Inferior parietal cortex (tissue), 1 donor: ENCODE measurements around the gene CMIP.

ENCODE experiments used
- DNase-seq: peaks from one replicate; pipeline ENCODE4 v3.0.0-alpha.2; 2016; ENCODE audit errors: extremely low spot score

The CMIP gene

DNA sequence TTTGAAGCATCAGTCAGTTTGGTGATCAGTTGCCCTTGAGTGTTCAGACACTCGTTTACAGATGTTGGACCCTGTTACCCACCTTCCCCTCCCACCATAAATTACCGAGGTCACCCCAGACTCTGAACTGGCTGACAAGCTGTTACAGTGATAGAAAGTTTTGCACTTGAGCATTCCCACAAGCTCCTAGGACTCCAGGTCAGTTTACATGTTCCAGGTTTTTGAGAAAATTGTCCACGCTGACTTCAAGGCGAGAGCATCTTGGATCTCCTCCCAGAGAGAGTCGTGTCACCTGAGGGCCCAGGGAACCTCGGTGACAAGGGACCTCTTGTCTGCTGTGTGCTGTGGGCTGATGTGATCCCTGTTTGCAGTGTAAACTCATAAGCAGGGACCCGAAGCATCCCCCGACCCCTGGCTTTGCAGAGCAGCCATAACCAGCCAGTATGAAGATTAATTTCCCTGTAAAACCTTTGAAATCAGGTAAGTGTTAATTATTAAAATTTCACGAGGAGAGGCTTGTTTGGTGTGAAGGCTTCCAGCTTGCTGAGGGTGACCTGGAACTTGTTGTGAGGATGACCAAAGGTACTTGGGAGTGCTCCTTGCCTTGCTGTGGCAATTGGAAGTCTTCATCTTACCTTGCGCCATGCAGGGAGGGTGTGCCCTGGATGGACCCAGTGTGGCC is 91.2 kb downstream of the CMIP start:
- DNase-seq: no peak

DNA sequence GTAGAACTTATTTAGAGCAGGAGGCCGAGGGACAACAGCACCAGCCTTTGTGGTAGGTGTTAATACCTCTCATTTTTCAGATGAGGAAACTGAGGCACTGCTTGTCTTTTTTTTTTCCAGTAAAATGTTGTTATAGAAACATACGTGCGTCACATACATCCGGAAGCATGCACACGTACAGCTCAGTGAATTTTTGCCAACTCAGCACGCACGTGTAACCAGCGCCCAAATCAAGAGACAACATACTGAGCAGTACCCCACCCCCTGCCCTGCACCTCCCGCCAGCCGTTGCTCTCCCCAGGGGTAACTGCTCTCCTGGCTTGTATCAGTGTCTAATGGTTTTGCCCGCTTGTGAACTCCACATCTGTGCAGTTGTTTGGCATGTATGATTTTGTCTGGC is 92.0 kb downstream of the CMIP start:
- DNase-seq: no peak

DNA sequence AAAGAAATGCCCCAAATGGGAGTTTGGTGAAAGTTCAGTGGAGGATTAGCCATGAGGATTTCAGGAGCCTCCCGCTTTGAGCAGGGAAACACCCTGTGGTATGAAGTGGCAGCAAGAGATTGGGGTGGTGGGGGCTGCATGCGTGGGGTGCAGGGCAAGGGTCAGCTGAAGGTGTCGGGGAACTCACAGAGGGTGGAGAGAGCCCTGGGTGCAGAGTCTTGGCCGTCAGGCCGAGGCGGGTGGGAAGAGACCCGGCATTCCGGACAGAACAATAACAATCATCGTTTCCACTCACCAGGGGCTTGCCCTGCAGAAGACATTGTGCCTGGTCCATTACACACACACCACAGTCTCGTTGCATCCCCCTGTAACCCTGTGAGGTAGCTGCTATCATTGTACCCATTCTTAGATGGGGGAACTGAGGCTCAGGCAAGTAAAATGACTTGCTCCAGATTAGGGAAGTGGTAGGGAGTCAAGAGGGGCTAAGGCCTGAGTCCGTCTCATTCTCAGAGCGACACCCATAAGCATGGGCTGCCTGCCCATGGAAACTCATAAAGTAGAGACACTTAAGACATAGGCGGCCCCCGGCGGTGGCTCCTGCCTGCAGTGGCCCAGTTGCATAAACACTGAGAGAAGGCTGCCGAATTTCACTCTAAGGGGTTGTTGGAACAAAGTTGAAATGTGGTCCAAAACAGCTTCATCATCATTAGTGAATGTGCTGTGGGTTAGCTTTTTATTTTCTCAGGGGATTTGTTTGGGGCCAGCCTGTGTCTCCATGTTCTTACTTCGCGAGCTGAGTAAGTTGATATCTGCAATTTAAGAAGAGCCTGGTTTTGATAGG is 93.3 kb downstream of the CMIP start:
- no peak for DNase-seq

DNA sequence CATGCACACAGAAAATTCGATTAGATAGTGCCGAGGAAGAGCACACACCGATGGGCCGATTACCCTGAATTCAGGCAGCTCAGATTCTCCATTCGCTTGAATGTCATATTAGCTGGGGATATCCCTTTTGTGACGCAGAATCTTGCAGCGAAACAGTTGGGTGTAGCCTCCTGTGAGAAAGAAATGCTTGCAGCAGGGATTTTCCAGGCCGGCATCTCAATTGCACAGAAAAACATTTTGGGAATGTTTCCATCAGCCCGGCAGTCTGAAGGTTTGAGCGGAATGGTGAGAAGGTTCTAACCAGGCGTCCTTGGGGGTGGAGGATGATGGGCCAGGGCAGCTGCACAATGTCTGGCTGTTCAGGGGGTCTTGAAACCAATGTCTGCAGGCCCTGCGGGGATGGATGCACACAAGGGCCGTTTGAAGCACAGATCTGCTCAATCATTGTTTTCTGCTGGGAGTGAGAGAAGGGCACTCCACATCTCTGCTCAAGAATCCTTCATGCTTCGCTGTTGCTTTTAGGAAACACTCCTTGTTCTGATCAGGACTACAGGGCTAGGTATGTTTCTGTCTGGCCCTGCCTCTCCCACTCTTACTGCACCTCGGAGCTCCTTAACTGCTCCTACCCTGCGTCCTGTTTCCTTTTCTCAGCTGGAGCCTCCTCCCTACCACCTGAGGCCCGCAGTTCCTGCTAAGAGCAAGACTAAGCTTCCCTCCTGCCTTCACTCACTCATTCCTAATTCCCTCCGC is 94.6 kb downstream of the CMIP start:
- DNase-seq: peak; percentile 31

DNA sequence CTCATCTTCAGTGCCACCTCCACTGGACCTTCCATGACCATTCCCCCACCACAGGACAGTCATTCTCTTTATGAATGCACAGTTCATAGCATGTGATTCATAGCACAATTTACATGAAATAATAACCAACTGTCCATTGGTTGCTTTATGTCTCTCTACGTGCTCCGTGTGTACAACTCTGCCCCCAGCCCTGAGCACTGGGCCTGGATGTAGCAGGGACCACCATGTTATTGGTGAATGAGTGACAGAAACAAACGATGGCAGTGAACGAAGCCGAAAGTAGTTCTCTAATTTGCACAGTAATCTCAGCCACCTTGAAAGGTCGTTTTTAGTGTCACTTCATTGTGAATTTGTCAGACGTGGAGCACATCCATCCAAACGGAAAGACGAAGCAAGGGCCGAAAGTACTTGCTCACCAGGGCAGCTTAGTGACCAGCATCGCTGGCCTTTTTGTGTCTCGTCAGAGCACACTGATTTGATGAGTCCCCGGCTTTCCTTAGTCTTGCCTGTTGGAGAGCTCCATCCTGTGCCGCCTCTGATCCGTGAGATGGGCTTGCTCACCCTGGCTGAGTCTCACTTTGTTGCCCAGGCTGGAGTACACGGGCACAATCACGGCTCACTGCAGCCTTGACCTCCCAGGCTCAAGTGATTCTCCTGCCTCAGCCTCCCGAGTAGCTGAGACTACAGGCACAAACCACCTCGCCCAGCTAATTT is 95.3 kb downstream of the CMIP start:
- DNase-seq: no peak

DNA sequence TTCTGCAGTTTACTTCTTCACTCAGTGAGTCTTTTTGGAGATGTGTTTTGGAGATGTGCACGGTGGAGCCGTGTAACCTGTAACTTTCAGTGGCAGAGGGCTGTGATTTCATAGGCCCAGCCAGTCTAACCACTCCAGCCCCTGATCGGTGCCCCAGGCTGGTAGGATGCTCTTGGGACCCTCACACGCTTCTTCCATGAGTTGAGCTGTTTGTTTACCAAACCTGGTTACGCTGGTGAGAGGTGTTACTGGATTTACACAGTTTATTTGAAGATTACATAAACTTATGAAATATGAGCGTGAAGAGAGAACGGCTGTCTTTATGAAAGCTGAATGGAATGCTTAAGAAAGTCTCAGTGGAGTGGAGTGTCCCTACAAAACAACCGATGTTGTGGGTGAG is 96.7 kb downstream of the CMIP start:
- no peak for DNase-seq

DNA sequence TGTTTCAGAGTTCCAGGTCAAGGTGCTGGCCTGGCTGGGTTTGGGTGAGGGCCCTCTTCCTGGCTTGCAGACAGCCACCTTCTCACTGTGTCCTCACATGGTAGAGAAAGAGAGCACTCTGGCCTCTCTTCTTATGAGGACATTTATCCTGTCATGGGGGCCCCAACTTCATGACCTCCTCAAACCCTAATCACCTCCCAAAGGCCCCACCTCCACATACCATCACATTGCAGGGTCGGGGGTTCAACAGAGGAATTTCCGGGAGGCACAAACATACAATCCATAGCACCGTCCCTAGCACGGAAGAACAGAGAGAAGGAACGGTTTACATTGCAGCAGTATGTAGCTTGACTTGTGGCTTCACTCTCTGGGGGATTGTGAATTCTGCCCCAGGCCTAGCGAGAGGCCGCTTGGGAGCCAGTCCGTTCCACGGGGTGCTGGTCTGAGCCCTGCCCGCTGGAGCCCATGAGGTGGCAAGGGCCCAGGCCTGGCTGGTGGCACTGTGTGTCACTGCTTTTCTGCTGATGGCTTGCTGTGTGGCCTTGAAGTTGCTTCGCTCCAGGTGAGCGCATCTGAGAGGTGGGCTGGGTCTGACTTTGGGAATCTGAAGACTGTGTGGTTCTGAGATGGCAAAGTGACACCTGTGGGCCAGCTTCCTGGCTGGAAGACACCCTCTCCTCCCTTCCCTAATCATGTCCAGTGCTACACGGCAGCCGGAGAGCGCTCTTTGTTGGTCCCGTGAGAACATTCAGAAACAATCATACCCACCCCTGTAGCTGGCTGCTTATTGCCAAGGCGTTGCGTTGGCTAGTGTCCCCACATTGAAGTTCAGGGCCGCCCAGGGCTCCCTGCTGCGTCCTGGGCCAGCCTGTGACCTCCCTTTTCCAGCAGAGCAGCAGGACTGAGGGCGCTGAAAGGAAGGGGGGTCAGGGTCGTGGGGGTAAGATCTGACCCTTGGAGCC is 98.3 kb downstream of the CMIP start:
- DNase-seq: no peak

DNA sequence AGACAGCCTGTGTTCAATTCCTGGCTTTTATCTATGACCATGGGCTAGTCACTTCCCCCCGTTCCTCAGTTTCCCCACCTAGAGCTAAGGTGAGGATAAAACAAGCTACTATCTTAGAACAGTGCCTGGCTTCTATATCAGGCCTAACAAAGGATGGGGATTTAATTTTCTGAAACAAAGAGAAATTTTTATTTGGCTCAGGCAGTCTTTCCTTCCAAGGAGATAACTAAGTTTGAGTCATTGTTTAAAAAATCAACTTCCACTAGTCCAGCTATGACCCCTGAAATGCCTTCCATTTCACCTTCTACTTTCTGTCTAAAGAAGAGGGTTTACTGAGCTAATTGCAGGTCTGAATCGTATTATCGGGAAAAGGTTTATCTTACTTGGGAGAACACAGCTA is 99.0 kb downstream of the CMIP start:
- no peak for DNase-seq

DNA sequence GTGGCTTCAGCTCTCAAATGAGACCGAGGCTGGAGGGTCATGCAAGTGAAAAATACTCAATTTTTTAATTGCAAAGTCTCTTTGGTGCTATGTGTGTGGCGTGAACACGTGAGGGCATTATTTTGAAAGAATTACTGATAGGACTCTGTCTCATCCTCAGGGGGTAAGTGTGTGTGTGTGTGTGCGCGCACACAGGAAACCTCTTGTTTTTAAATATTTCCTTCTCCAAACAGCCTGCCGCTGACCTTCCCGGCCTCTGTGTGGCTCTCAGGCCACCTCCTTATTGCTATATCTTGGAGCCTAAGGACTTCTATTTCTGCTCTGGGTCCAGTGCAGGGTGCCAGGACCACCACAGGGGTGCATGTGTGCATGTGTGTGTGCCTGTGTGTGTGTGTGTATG is 99.7 kb downstream of the CMIP start:
- DNase-seq: no peak

DNA sequence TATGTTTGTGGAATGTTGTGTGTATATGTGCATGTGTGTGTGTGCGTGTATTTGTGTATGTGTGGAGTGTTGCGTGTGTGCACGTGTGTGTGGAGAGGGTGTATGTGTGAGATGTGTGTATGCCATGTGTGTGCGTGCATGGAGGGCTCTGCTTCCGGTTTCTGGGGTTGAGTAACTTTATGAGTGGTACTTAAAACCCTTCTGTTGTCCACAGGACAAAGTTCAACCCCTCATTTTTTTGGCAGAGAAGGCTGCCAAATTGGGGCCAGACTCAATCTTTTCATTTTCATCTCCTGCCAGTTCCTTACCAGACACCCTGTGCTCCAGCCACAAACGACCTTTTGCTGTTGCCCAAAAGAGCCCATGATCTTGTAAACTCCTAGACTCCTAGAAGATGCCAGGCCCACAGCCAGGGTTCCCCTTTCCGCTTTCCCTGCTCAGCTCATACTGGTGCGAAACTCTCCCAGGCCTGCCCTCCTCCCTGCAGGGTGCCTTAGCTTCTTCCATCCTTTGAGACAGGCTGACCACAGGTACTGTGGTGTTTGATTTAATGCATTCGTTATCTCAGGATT is 100.2 kb downstream of the CMIP start:
- DNase-seq: no peak

DNA sequence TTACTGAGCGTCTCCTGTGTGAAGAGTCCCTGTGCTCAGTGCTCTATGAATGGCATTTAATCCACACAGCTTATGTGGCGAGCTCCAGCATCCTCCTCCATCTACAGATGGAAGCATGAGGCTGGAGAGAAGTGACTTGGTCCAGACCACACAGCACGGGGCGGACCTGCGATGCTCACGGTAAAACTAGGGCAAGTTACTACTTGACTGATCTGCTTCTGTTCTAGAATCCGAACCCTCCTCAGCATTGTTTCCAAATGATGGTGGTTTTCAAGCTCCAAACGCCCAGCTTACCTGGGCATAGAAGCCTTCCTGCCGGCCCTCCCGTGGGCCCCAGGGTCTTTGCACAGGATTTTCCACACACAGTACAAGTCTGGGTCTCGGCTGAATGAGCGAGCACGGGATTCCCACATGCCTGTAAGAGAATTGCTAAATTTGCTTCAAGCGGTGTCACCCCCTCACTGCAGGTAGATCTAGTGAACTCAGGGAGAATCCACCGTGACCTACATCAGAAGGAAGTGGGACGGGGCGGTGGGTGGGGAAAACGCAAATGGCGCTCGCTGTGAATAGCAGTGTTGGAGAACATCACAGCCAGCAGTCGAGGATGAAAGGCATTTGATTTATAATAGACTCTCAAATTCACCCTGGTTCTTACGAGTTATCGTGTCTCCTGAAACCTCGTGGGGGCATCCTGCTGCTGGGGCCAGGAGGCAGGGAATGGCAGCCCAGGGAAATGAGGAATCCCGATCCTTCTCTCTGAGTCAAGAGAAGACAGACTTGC is 101.1 kb downstream of the CMIP start:
- no peak for DNase-seq

DNA sequence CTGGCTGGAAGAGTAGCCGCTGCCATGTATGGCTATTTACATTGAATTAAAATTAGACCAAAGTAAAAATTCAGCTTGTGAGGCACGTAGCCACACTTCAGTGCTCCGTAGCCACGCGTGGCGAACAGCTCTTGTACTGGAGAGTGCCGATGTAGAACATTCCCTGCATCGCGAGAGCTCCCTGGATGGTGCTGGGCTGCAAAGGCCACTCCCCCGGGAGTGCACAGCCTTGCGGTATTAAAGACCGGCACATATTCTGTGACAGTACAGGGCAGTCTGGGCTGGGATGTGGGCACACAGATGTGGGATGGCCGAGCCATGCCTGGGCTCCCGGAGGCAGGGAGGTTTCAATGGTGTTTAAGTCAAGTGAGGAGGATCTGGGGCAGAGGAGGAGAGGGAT is 102.2 kb downstream of the CMIP start:
- DNase-seq: no peak

DNA sequence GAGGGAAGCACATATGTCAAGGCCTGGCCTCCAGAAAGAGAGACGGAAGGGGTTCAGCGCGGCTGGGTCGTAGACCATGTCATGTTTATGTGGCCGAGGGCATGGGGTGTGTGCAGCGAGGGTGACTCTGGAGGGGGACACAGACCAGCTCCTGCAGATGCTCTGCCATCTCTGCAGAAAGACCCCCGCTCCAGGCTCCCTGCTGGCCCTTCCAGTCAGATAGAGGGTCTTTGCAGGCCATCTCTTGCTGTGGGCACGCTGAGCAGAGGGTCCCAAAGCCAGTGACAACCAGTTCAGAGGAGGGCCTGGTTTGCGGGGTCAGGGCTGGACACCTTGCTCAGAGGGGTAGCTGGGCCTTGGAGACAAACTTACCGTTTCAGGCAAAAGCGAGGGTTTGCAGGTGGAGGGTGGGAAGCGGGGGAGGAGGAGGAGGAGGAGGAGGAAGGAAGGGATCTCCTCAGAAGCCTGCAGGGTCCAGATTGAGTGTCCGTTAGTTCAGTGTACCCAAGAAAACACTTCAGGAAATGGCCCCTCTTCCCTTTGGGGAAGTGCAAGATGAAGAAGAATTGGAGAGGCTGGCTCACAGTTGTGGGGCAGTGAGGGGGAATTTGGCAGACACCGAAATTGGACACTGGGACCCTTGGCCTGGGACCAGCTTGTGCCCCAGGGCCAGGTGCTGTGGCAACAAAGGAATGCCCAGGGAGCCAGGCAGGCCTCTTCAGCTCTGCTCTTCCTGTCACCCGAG is 102.8 kb downstream of the CMIP start:
- no peak for DNase-seq

DNA sequence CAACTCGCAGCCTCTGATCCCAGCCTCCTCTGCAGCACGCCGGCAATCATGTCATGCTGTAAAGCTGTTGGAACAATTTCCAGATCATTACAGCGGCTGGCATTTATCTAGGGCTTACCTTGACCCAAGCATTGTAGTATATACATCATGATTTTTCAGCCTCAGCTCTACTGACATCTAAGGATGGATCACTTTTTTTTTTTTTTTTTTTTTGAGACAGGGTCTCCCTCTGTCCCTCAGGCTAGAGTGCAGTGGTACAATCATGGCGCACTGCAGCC is 103.3 kb downstream of the CMIP start:
- DNase-seq: no peak

DNA sequence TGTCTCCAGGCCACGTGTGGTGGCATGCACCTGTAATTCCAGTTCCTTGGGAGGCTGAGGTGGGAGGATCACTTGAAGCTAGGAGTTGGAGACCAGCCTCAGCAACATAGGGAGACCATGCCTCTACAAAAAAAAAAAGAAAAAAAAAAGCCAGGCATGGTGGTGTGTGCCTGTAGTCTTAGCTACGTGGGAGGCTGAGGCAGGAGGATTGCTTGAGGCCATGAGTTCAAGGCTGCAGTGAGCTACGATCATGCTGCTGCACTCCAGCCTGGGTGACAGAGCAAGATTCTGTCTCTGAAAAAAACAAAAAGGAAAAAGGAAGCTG is 103.9 kb downstream of the CMIP start:
- DNase-seq: no peak

DNA sequence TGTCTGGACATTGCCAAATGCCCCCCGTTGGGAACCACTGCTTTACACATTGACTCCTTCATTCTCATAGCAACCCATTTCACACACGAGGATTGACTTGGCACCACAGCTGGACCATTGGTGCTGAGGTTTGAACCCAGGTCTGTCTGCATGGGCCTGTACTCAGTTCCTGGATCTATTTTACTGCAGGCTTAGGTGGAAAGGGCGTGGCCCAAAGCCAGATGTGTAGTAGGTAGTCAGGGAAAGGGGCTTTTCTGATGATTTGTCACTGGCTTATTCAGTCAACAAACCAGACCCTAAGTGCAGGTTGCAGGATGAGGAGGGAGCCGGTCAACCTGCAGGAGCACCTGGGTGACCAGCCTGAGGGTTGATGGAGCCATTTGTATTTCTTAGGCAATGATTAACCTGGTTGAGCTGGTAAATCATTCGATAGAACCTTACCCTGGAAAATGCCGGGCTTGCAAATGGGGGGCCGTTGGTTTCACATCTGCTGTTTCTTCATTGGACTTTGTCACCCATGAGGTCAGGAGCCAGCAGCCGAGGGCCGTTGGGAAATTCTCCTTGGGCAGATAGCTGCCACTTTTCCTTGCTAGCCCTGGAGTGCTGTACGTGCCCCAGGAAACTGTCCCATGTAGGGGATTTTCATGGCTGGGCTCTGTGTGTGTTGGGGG is 104.4 kb downstream of the CMIP start:
- DNase-seq: no peak

DNA sequence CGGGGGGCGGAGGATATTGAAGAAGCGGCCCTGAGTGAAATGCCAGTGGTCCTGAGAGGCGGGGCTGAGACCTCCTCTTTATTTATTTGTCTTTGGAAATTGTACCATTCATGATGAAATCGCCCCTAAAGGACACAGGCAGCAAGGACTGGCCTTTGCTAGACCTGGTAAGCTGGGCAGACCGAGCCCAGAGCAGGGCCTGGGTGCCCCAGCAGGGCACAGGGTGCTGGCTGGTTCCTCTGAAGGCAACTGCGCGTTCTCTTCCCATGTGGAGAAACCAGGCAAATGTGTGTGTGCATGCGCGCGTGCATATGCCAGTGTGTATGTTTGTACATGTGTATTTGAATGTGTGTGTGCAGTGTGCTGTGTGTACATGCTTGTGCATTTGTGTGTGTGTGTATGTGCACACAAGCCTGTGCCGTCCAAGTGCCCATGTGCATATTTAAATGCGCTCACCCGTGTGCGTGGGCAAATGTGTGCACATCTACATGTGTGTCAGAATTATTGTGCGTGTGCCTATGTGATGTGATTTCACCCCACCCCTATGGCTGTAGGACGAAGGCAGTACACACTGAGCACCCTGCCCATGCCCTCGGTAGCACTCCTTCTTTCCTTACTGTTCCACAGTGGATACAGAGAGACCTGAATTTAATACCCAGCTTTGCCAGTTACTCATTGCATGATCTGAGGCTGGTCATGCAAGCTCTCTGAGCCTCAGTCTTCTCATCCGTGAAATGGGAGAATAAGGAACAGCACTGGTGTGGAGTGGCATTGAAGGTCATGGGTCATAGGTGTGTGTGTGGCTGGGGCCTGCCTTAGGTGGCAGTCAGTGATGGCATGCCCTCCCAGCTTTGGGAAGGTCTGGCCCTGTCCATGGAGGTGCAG is 105.2 kb downstream of the CMIP start:
- DNase-seq: no peak

DNA sequence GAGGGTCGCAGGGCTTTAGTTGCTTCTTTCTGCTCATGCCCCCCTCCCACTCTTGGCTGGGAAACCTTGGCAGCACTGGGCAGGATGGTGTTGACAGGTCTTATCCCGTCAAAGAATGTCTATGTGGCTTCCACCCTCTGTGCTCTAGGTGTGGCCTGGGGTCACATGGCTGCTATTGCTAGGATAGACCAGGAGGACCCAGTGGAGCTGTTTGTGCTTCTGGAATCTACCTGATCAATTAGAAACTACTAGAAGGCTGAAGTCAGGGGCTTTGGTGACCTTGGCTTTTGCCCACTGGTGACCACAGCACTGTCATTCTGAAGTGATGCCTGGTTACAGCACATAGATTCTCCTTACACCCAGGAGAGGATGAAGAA is 105.8 kb downstream of the CMIP start:
- no peak for DNase-seq
